Neuronal stem cell (in vitro differentiated cells): ENCODE measurements around the gene SERPINA10. TPM values are rescaled to one million over a fixed set of nuclear protein-coding genes. Genes with fewer than 3 reads are reported as not detected.

ENCODE experiments used
- DNase-seq: peaks from one replicate; pipeline ENCODE4 v3.0.0-alpha.2; 2013; ENCODE audit warnings: low spot score
- H2AFZ ChIP-seq: one replicate; pipeline ENCODE4 v1.6.1; 2013; ENCODE audit warnings: mild to moderate bottlenecking, low read length, inconsistent platforms
- H2AK5ac ChIP-seq: 2 replicates; pipeline ENCODE4 v1.6.1; 2013; ENCODE audit warnings: low read depth, mild to moderate bottlenecking, inconsistent platforms, low read length, moderate library complexity, mixed read lengths
- H2BK120ac ChIP-seq: 2 replicates; pipeline ENCODE4 v1.6.1; 2013; ENCODE audit warnings: low read depth, mild to moderate bottlenecking, inconsistent platforms, low read length, moderate library complexity, mixed read lengths
- H2BK12ac ChIP-seq: one replicate; pipeline ENCODE4 v1.6.1; 2013; ENCODE audit warnings: low read length, inconsistent platforms
- H2BK15ac ChIP-seq: 2 replicates; pipeline ENCODE4 v1.6.1; 2013; ENCODE audit warnings: mild to moderate bottlenecking, low read length, inconsistent platforms, mixed read lengths
- H2BK5ac ChIP-seq: one replicate; pipeline ENCODE4 v1.6.1; 2013; ENCODE audit warnings: inconsistent platforms, mild to moderate bottlenecking, low read length, moderate library complexity
- H3K14ac ChIP-seq: one replicate; pipeline ENCODE4 v1.6.1; 2013; ENCODE audit warnings: low read length, inconsistent platforms
- H3K18ac ChIP-seq: 2 replicates; pipeline ENCODE4 v1.6.1; 2013; ENCODE audit warnings: low read length, inconsistent platforms
- H3K23ac ChIP-seq: 2 replicates; pipeline ENCODE4 v1.6.1; 2013; ENCODE audit warnings: low read depth, mild to moderate bottlenecking, mixed read lengths, low read length, inconsistent platforms; ENCODE audit not compliant: poor library complexity
- H3K27ac ChIP-seq: replicated peaks from 3 replicates; pipeline ENCODE4 v1.5.1; 2013; ENCODE audit warnings: low read length, inconsistent platforms
- H3K27me3 ChIP-seq, 3 experiments: 2 replicates each; pipeline ENCODE4 v1.6.1; 2013; ENCODE audit warnings: low read length in 3 of 3, mild to moderate bottlenecking in 2 of 3, inconsistent platforms in 1 of 3, low read depth in 1 of 3, mixed read lengths in 1 of 3, moderate library complexity in 1 of 3; ENCODE audit not compliant: control insufficient read depth in 3 of 3, insufficient read depth in 3 of 3
- H3K36me3 ChIP-seq, 2 donors: replicated peaks in 1 of 2; 2 replicates each; pipeline ENCODE4 v1.6.1; 2013; ENCODE audit warnings: low read length in 2 of 2; ENCODE audit not compliant: control insufficient read depth in 2 of 2, insufficient read depth in 2 of 2
- H3K4ac ChIP-seq: 2 replicates; pipeline ENCODE4 v1.6.1; 2013; ENCODE audit warnings: inconsistent platforms, mild to moderate bottlenecking, low read length, moderate library complexity
- H3K4me1 ChIP-seq, 2 donors: 1 replicate in 1 of 2; 2 replicates in 1 of 2; pipeline ENCODE4 v1.6.1; 2013; ENCODE audit warnings: low read length in 2 of 2, low read depth in 1 of 2; ENCODE audit not compliant: control insufficient read depth in 2 of 2, insufficient read depth in 1 of 2
- H3K4me2 ChIP-seq: one replicate; pipeline ENCODE4 v1.6.1; 2013; ENCODE audit warnings: mild to moderate bottlenecking, low read length, inconsistent platforms; ENCODE audit not compliant: insufficient read depth, poor library complexity, severe bottlenecking
- H3K4me3 ChIP-seq, 2 donors: 2 replicates each; pipeline ENCODE4 v1.5.1; 2013; ENCODE audit warnings: low read length in 2 of 2, mild to moderate bottlenecking in 2 of 2, inconsistent platforms in 1 of 2, moderate library complexity in 1 of 2
- H3K79me1 ChIP-seq: one replicate; pipeline ENCODE4 v1.6.1; 2013; ENCODE audit warnings: low read depth, mild to moderate bottlenecking, inconsistent platforms, low read length, moderate library complexity
- H3K9ac ChIP-seq: one replicate; pipeline ENCODE4 v1.6.1; 2013; ENCODE audit warnings: mild to moderate bottlenecking, low read depth, low read length, inconsistent platforms; ENCODE audit not compliant: poor library complexity
- H3K9me3 ChIP-seq, 2 donors: replicated peaks in 1 of 2; 2 replicates each; pipeline versions ENCODE3 to v1.6.1; 2013; ENCODE audit warnings: low read length in 2 of 2, mild to moderate bottlenecking in 2 of 2, inconsistent platforms in 1 of 2, low read depth in 1 of 2, mixed read lengths in 1 of 2, moderate library complexity in 1 of 2; ENCODE audit not compliant: control insufficient read depth in 2 of 2, insufficient read depth in 1 of 2
- H4K8ac ChIP-seq: one replicate; pipeline ENCODE4 v1.6.1; 2013; ENCODE audit warnings: low read depth, mild to moderate bottlenecking, inconsistent platforms, low read length, moderate library complexity
- H4K91ac ChIP-seq: one replicate; pipeline ENCODE4 v1.6.1; 2013; ENCODE audit warnings: low read length, low read depth, mild to moderate bottlenecking, inconsistent platforms; ENCODE audit not compliant: poor library complexity
- WGBS, 2 donors: extraction: QIAGEN DNeasy Blood & Tissue Kit; methylation state at CpG; one replicate each; pipeline ENCODE4 v1.1.7; 2013; ENCODE audit warnings: missing lambda C conversion rate in 2 of 2, mixed read lengths in 1 of 2; ENCODE audit not compliant: insufficient read length in 2 of 2, insufficient replicate concordance in 1 of 2; ENCODE audit errors: extremely low coverage in 2 of 2; 5-methylcytosine and 5-hydroxymethylcytosine counted together
- polyA plus RNA-seq, 2 experiments: library from polyadenylated mRNA; stranded (reverse); fragments of 200-250 nt; gene quantifications; one replicate each; pipeline ENCODE4 v1.2.3, GENCODE V29; 2013

The SERPINA10 gene
- not detected for polyA plus RNA-seq (2013, experiment 1 of 2)
- not detected for polyA plus RNA-seq (2013, experiment 2 of 2)

- Histone ChIP-seq H3K27ac (no peak within 1 kb of the TSS), H4K91ac (no peak within 1 kb of the TSS), H2AK5ac (no peak within 1 kb of the TSS), H3K27me3 (no peaks in the 10 kb centered on the region), H3K14ac (no peak within 1 kb of the TSS), H2BK15ac (no peak within 1 kb of the TSS), H4K8ac (no peak within 1 kb of the TSS), H2AFZ (no peak within 1 kb of the TSS), H3K23ac (no peak within 1 kb of the TSS), H3K9me3 (peaks cover 0 to 3% of the 10 kb centered on the region in 2 donors), H3K36me3 (no peaks in the 10 kb centered on the region), H2BK5ac (no peak within 1 kb of the TSS), H3K79me1 (no peaks in the 10 kb centered on the region), H3K4me1 (peaks cover 0 to 5% of the 10 kb centered on the region in 2 donors), H3K4me2 (no peak within 1 kb of the TSS), H3K4me3 (no peak within 1 kb of the TSS), H3K9ac (no peak within 1 kb of the TSS), H2BK120ac (no peak within 1 kb of the TSS), H3K4ac (no peak within 1 kb of the TSS), H2BK12ac (no peak within 1 kb of the TSS), H3K18ac (no peak within 1 kb of the TSS)
- no peak for DNase-seq
- no CpG with 5 or more reads among the region's 10 CpGs for whole genome bisulfite sequencing, 2 donors
Observed at GRCh38 chr14:94292872-94293577, at the start of gene SERPINA10. SERPINA10 (minus strand) TSS chr14:94293268; CDS start chr14:94290593, 2,675 bp downstream.

- no peak overlapping the region for H3K27ac ChIP-seq
- H2BK120ac ChIP-seq, result no peak overlapping the region
- H3K4me1 ChIP-seq, result no peaks in the 10 kb centered on the region
- H3K9ac ChIP-seq, result no peak overlapping the region
- no peaks in the 10 kb centered on the region for H3K27me3 ChIP-seq
- H2BK5ac ChIP-seq, result no peak overlapping the region
- H3K14ac ChIP-seq, result no peak overlapping the region
- H3K4ac ChIP-seq, result no peak overlapping the region
- WGBS, 2 donors, result no CpG with 5 or more reads among the region's 2 CpGs
- H3K9me3 ChIP-seq, result peaks cover 0 to 2% of the 10 kb centered on the region in 2 donors
- DNase-seq, result no peak
- no peak overlapping the region for H3K18ac ChIP-seq
- no peak overlapping the region for H3K23ac ChIP-seq
- no peak overlapping the region for H4K8ac ChIP-seq
- H3K79me1 ChIP-seq, result no peaks in the 10 kb centered on the region
- no peak overlapping the region for H2AK5ac ChIP-seq
- H3K4me2 ChIP-seq, result no peak overlapping the region
- no peak overlapping the region for H2BK15ac ChIP-seq
- H2AFZ ChIP-seq, result no peak overlapping the region
- no peak overlapping the region for H3K4me3 ChIP-seq
- H3K36me3 ChIP-seq, result no peaks in the 10 kb centered on the region
- H4K91ac ChIP-seq, result no peak overlapping the region
- no peak overlapping the region for H2BK12ac ChIP-seq
Observed at GRCh38 chr14:94342334-94342934, 49.4 kb upstream of the SERPINA10 start.

GRCh38 chr14:94341656-94342333 is 48.7 kb upstream of the SERPINA10 start:
- Histone ChIP-seq H2BK120ac (no peak overlapping the region), H2AK5ac (no peak overlapping the region), H3K14ac (no peak overlapping the region), H3K27ac (no peak overlapping the region), H3K4me3 (no peak overlapping the region), H3K4me1 (no peaks in the 10 kb centered on the region), H4K8ac (no peak overlapping the region), H3K4ac (no peak overlapping the region), H3K18ac (no peak overlapping the region), H3K9ac (no peak overlapping the region), H2AFZ (no peak overlapping the region), H3K79me1 (no peaks in the 10 kb centered on the region), H2BK15ac (no peak overlapping the region), H3K4me2 (no peak overlapping the region), H2BK12ac (no peak overlapping the region), H3K23ac (no peak overlapping the region), H4K91ac (no peak overlapping the region), H3K36me3 (no peaks in the 10 kb centered on the region), H2BK5ac (no peak overlapping the region), H3K9me3 (peaks cover 0 to 2% of the 10 kb centered on the region in 2 donors), H3K27me3 (no peaks in the 10 kb centered on the region)
- no peak for DNase-seq
- WGBS, 2 donors, result no CpG with 5 or more reads among the region's 5 CpGs

GRCh38 chr14:94340533-94340932 is 47.5 kb upstream of the SERPINA10 start:
- H3K4me1 ChIP-seq, result no peaks in the 10 kb centered on the region
- no peak overlapping the region for H4K91ac ChIP-seq
- no peak overlapping the region for H2BK120ac ChIP-seq
- H3K27ac ChIP-seq, result no peak overlapping the region
- no peaks in the 10 kb centered on the region for H3K27me3 ChIP-seq
- no peak overlapping the region for H3K4me2 ChIP-seq
- H3K4me3 ChIP-seq, result no peak overlapping the region
- no peak overlapping the region for H2BK15ac ChIP-seq
- H3K23ac ChIP-seq, result no peak overlapping the region
- H3K36me3 ChIP-seq, result no peaks in the 10 kb centered on the region
- no peak overlapping the region for H3K18ac ChIP-seq
- no peak overlapping the region for H2BK5ac ChIP-seq
- no peak for DNase-seq
- no peak overlapping the region for H3K9ac ChIP-seq
- no peak overlapping the region for H2AFZ ChIP-seq
- H2AK5ac ChIP-seq, result no peak overlapping the region
- peaks cover 0 to 2% of the 10 kb centered on the region in 2 donors for H3K9me3 ChIP-seq
- H3K14ac ChIP-seq, result no peak overlapping the region
- no peak overlapping the region for H4K8ac ChIP-seq
- no peak overlapping the region for H2BK12ac ChIP-seq
- no peaks in the 10 kb centered on the region for H3K79me1 ChIP-seq
- no peak overlapping the region for H3K4ac ChIP-seq
